GM12878 (cell line): ENCODE data around the gene HK3. TPM values are rescaled to one million over a fixed set of nuclear protein-coding genes. Genes with fewer than 3 reads are reported as not detected.

Experiments
- ATAC-seq: fragments of 200-7000 bp; cut with Tn5 transposase; 3 replicates; pipeline ENCODE4 v1.9.1; 2020; ENCODE audit warnings: mild to moderate bottlenecking, moderate library complexity
- BruUV-seq: library from RNA; stranded (reverse); fragments of 400-500 nt; replicated peaks from 2 replicates; lab custom pipeline; 2021; lab: Mats Ljungman, UMichigan
- CTCF ChIA-PET: fragments of 300-600 bp; sonication (Branson Sonifier 250); formaldehyde crosslinking; extraction: SDS; loops from one replicate; lab custom pipeline; 2021; ENCODE audit warnings: inconsistent platforms; lab: Yijun Ruan, JAX
- POLR2A ChIA-PET: fragments of 350-600 bp; formaldehyde crosslinking; extraction: SDS; loops from one replicate; lab custom pipeline; 2021; ENCODE audit warnings: inconsistent platforms; lab: Charles Lee
- RAD21 ChIA-PET: fragments of 300-600 bp; sonication (Branson Sonifier 250); formaldehyde crosslinking; loops from one replicate; lab custom pipeline; 2023; ENCODE audit warnings: antibody characterized with exemption; ENCODE audit not compliant: unreplicated experiment; lab: Charles Lee
- SMC1A ChIA-PET: fragments of 300-600 bp; sonication (Branson Sonifier 250); formaldehyde crosslinking; loops from one replicate; lab custom pipeline; 2023; ENCODE audit not compliant: unreplicated experiment, uncharacterized antibody; lab: Charles Lee
- DNase-seq: peaks from one replicate; pipeline ENCODE4 v3.0.0-alpha.2; 2011; ENCODE audit warnings: low read depth, low spot score
- FAIRE-seq: peaks from 3 replicates; lab custom pipeline; 2011; peaks lifted over from hg19 to GRCh38; lab: Jason Lieb, UNC
- H2AFZ ChIP-seq: 2 replicates; pipeline ENCODE4 v1.6.0; 2011; ENCODE audit warnings: low read depth, low read length, control low read depth; ENCODE audit not compliant: control insufficient read depth
- H3K27ac ChIP-seq: 2 replicates; pipeline ENCODE4 v1.5.1; 2011; ENCODE audit warnings: control low read depth; ENCODE audit not compliant: control insufficient read depth, insufficient read depth
- H3K27me3 ChIP-seq, 2 experiments: replicated peaks in 1 of 2; 2 replicates each; pipeline versions ENCODE4 v1.6.0 to v1.6.1; 2011; ENCODE audit warnings: low read length in 1 of 2; ENCODE audit not compliant: control insufficient read depth in 2 of 2, insufficient read depth in 2 of 2
- H3K36me3 ChIP-seq, 2 experiments: 2 replicates each; pipeline ENCODE4 v1.5.1; 2011; ENCODE audit warnings: low read length in 1 of 2; ENCODE audit not compliant: control insufficient read depth in 2 of 2, insufficient read depth in 2 of 2
- H3K4me1 ChIP-seq: 2 replicates; pipeline ENCODE4 v1.6.1; 2011; ENCODE audit warnings: mild to moderate bottlenecking, low read length, moderate library complexity, mixed read lengths; ENCODE audit not compliant: control insufficient read depth, insufficient read depth
- H3K4me2 ChIP-seq: 2 replicates; pipeline ENCODE4 v1.6.0; 2011; ENCODE audit warnings: control low read depth; ENCODE audit not compliant: control insufficient read depth, insufficient read depth
- H3K4me3 ChIP-seq: fragments of 200-600 bp; sonication (generic); 2 replicates; pipeline ENCODE4 v1.5.1; 2016
- H3K79me2 ChIP-seq: 2 replicates; pipeline ENCODE4 v1.6.0; 2011; ENCODE audit warnings: low read length; ENCODE audit not compliant: control insufficient read depth, insufficient read depth
- H3K9ac ChIP-seq: 2 replicates; pipeline ENCODE4 v1.8.0; 2011; ENCODE audit warnings: low read length, control low read depth, mixed read lengths; ENCODE audit not compliant: control insufficient read depth, insufficient read depth
- H3K9me3 ChIP-seq: replicated peaks from 3 replicates; pipeline ENCODE4 v1.5.1; 2011; ENCODE audit warnings: mild to moderate bottlenecking, low read length; ENCODE audit not compliant: control insufficient read depth, insufficient read depth
- H4K20me1 ChIP-seq: 2 replicates; pipeline ENCODE4 v1.6.0; 2011; ENCODE audit not compliant: control insufficient read depth, insufficient read depth
- GATAD2B ChIP-seq: fragments of 450-650 bp; conservative IDR thresholded peaks from 2 replicates; pipeline ENCODE4 v1.6.1; 2017; ENCODE audit warnings: low read depth, mild to moderate bottlenecking, moderate library complexity
- HSF1 ChIP-seq: fragments of 150-350 bp; IDR thresholded peaks from 2 replicates; pipeline ENCODE4 v1.6.1; 2014; ENCODE audit warnings: mild to moderate bottlenecking, low read depth, low read length
- JUND ChIP-seq: IDR thresholded peaks from 2 replicates; pipeline ENCODE4 v1.6.1; 2012; ENCODE audit warnings: low read depth, mild to moderate bottlenecking, low read length, improper control_type of control experiment, moderate library complexity
- MEF2B ChIP-seq: fragments of 450-650 bp; IDR thresholded peaks from 2 replicates; pipeline ENCODE4 v1.6.1; 2018; ENCODE audit warnings: mild to moderate bottlenecking, moderate library complexity; ENCODE audit not compliant: partially characterized antibody, poor library complexity, severe bottlenecking
- NFIC ChIP-seq: IDR thresholded peaks from 2 replicates; pipeline ENCODE4 v1.6.1; 2012; ENCODE audit warnings: low read depth, mild to moderate bottlenecking, inconsistent platforms, low read length, moderate library complexity
- NFYB ChIP-seq: IDR thresholded peaks from 2 replicates; pipeline ENCODE4 v1.6.1; 2011; ENCODE audit warnings: low read depth, mild to moderate bottlenecking, low read length, improper control_type of control experiment, moderate library complexity; ENCODE audit not compliant: insufficient read depth
- NR2F1 ChIP-seq: fragments of 450-650 bp; conservative IDR thresholded peaks from 2 replicates; pipeline ENCODE4 v1.6.1; 2017; ENCODE audit warnings: mild to moderate bottlenecking
- WGBS: methylation state at CpG from one replicate; pipeline ENCODE4 v1.1.6; 2016; ENCODE audit warnings: low lambda C conversion rate; ENCODE audit not compliant: insufficient replicate concordance, insufficient coverage; ENCODE audit errors: missing lambda C conversion rate; 5-methylcytosine and 5-hydroxymethylcytosine counted together
- in situ Hi-C: fragments of 300-500 bp; cut with MboI; formaldehyde crosslinking; loops from 9 replicates; pipeline ENCODE4 v1.14.3; 2018; ENCODE audit warnings: mixed read lengths
- intact Hi-C: fragments of 100-400 bp; cut with micrococcal nuclease; formaldehyde crosslinking; loops from one replicate; pipeline ENCODE4 v1.14.2; 2022; ENCODE audit not compliant: unreplicated experiment
- polyA plus RNA-seq, 11 experiments: library from polyadenylated mRNA; depleted of rRNA in 4 of 11; unstranded in 6 of 11; stranded (reverse) in 5 of 11; fragments of >200 nt; fragmentation: Nextera tagmentation in 4 of 11; fragmentation: Illumina TruSeq in 1 of 11; extraction: Ambion mirVana in 4 of 11; extraction: Trizol in 1 of 11; gene quantifications; 1 replicate in 1 of 11; 2 replicates in 10 of 11; pipeline versions ENCODE4 v1.2.1 to v1.2.3, GENCODE V29; 2011 to 2016; ENCODE audit warnings: inconsistent platforms in 2 of 11, missing spikeins in 2 of 11, low read depth in 1 of 11
- total RNA-seq, 4 experiments: library from RNA; depleted of rRNA in 3 of 4; stranded (reverse); fragments of >200 nt in 3 of 4; fragmentation: Illumina TruSeq in 1 of 4; extraction: Trizol in 1 of 4; gene quantifications; 2 replicates each; pipeline versions ENCODE4 v1.2.1 to v1.2.3, GENCODE V29; 2013 to 2021

The HK3 gene
- total and polyA plus RNA-seq, 10 of the 15 experiments (the other 5 are each of a cell fraction or from before 2014, with no cell fraction given): 0.13 to 1.3 (median 0.26) TPM; not detected in 4

- TF ChIP-seq HSF1 (no peak), NFYB (no peak), NFIC (no peak), MEF2B (no peak), NR2F1 (no peak)
Observed at GRCh38 chr5:176906796-176907195, 7.7 kb upstream of the HK3 start (continued).

DNA sequence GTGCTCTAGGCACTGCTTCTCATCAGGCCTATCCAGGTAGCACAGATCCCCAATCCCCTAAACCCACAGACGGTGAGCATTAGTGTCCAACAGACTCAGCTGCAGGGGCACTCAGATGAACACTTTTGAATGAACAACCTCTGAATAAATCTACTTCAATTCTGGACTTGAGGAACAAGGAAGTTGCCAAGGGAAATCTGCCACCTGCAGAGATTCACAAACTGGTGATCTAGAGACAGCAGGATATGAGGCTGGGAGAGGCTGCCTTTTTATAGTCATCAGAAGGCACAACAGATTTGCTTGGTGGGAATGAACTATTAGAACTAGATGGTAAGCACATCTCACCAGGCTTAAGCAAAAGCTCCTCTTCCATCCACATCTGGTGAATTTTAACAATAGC, 7.0 kb upstream of the HK3 start:
- H3K4me1 ChIP-seq: peaks cover 10% of the 10 kb centered on the region
- no peak for ATAC-seq
- no peaks in the 10 kb centered on the region for H3K79me2 ChIP-seq
- no TSS peak for BruUV-seq
- H3K4me2 ChIP-seq: no peak overlapping the region
- 100% methylated on average over 1 of the region's 1 CpG for WGBS
- DNase-seq: no peak
- RAD21 ChIA-PET: no interaction called here
- TF ChIP-seq JUND (no peak), GATAD2B (no peak)
- SMC1A ChIA-PET: no interaction called here
- no peak overlapping the region for H3K9ac ChIP-seq
- H3K27ac ChIP-seq: no peak overlapping the region
- intact Hi-C loops: no loop called here
- H4K20me1 ChIP-seq: no peaks in the 10 kb centered on the region
- H3K9me3 ChIP-seq: no peaks in the 10 kb centered on the region
- in situ Hi-C loops: no loop called here
- no peak for FAIRE-seq
- H3K27me3 ChIP-seq: no peaks in the 10 kb centered on the region
- H3K4me3 ChIP-seq: no peak overlapping the region
- H2AFZ ChIP-seq: no peak overlapping the region
- POLR2A ChIA-PET: no interaction called here
- CTCF ChIA-PET: no interaction called here
- peaks cover 22 to 33% of the 10 kb centered on the region in 2 experiments for H3K36me3 ChIP-seq
